ENCODE measurements around the gene ADAMTS3. TPM values are rescaled to one million over a fixed set of nuclear protein-coding genes. Genes with fewer than 3 reads are reported as not detected.

The ADAMTS3 gene
- polyA plus RNA-seq, 1 donor from 2014 or later = 0.20 TPM

GRCh38 chr4:72553540-72554337 lies 15.3 kb downstream of the ADAMTS3 start:
- Histone ChIP-seq H3K4me3 (ENCODE audit: low read length) (no peak overlapping the region), H3K79me2 (replicated peaks; ENCODE audit: insufficient read depth, low read length) (no peaks in the 10 kb centered on the region), H3K9me3 (ENCODE audit: low read length) (no peaks in the 10 kb centered on the region), H3K4me2 (ENCODE audit: low read length) (no peak overlapping the region), H3K27me3 (ENCODE audit: insufficient read depth, low read depth, low read length) (no peaks in the 10 kb centered on the region), H3K9ac (ENCODE audit: low read length) (no peak overlapping the region), H2AFZ (ENCODE audit: low read depth, low read length) (no peak overlapping the region), H3F3A (ENCODE audit: insufficient read depth, low read length, poor library complexity, severe bottlenecking) (no peaks in the 10 kb centered on the region), H4K20me1 (ENCODE audit: insufficient read depth) (no peaks in the 10 kb centered on the region), H3K27ac (ENCODE audit: low read length) (no peak overlapping the region), H3K9me2 (ENCODE audit: insufficient read depth, low read length) (no peaks in the 10 kb centered on the region), H3K36me3 (ENCODE audit: insufficient read depth, low read length) (no peaks in the 10 kb centered on the region)
- no peak for TF ChIP-seq REST (IDR thresholded peaks at IDR 0.05; ENCODE audit: borderline replicate concordance)
- TF ChIP-seq EP300 (conservative IDR thresholded peaks at IDR 0.05; ENCODE audit: poor library complexity, severe bottlenecking) = no peak
- no peak for TF ChIP-seq CTCF (IDR thresholded peaks at IDR 0.05; ENCODE audit: poor library complexity, severe bottlenecking)
- no peak for TF ChIP-seq TAF1 (IDR thresholded peaks at IDR 0.05; ENCODE audit: low read depth)
- TF ChIP-seq RAD21 (conservative IDR thresholded peaks at IDR 0.05) = no peak
- TF ChIP-seq SMC3 (conservative IDR thresholded peaks at IDR 0.05; ENCODE audit: poor library complexity) = no peak
- TF ChIP-seq POLR2AphosphoS5 (IDR thresholded peaks at IDR 0.05) = no peak
- no peak for TF ChIP-seq MXI1 (conservative IDR thresholded peaks at IDR 0.05; ENCODE audit: poor library complexity, severe bottlenecking)
- no peak for TF ChIP-seq EZH2 (IDR thresholded peaks at IDR 0.05; ENCODE audit: borderline replicate concordance, insufficient read depth, low read length, poor library complexity, severe bottlenecking)

GRCh38 chr4:72552447-72552846 lies 16.6 kb downstream of the ADAMTS3 start:
- Histone ChIP-seq H3K27ac (ENCODE audit: low read length) (no peak overlapping the region), H3K4me3 (ENCODE audit: low read length) (no peak overlapping the region)

More at GRCh38 chr4:72552447-72552846, 16.6 kb downstream of the ADAMTS3 start:
- Histone ChIP-seq H3K79me2 (replicated peaks; ENCODE audit: insufficient read depth, low read length) (no peaks in the 10 kb centered on the region), H3K4me2 (ENCODE audit: low read length) (no peak overlapping the region), H3K27me3 (ENCODE audit: insufficient read depth, low read depth, low read length) (no peaks in the 10 kb centered on the region), H3F3A (ENCODE audit: insufficient read depth, low read length, poor library complexity, severe bottlenecking) (no peaks in the 10 kb centered on the region), H3K9me3 (ENCODE audit: low read length) (no peaks in the 10 kb centered on the region), H3K36me3 (ENCODE audit: insufficient read depth, low read length) (no peaks in the 10 kb centered on the region), H3K9me2 (ENCODE audit: insufficient read depth, low read length) (no peaks in the 10 kb centered on the region), H3K9ac (ENCODE audit: low read length) (no peak overlapping the region), H2AFZ (ENCODE audit: low read depth, low read length) (no peak overlapping the region), H4K20me1 (ENCODE audit: insufficient read depth) (no peaks in the 10 kb centered on the region)
- no peak for TF ChIP-seq SMC3 (conservative IDR thresholded peaks at IDR 0.05; ENCODE audit: poor library complexity)
- TF ChIP-seq EP300 (conservative IDR thresholded peaks at IDR 0.05; ENCODE audit: poor library complexity, severe bottlenecking) = no peak
- TF ChIP-seq RAD21 (conservative IDR thresholded peaks at IDR 0.05) = no peak
- TF ChIP-seq CTCF (IDR thresholded peaks at IDR 0.05; ENCODE audit: poor library complexity, severe bottlenecking) = no peak
- TF ChIP-seq TAF1 (IDR thresholded peaks at IDR 0.05; ENCODE audit: low read depth) = no peak
- TF ChIP-seq REST (IDR thresholded peaks at IDR 0.05; ENCODE audit: borderline replicate concordance) = no peak
- no peak for TF ChIP-seq POLR2AphosphoS5 (IDR thresholded peaks at IDR 0.05)
- no peak for TF ChIP-seq MXI1 (conservative IDR thresholded peaks at IDR 0.05; ENCODE audit: poor library complexity, severe bottlenecking)
- TF ChIP-seq EZH2 (IDR thresholded peaks at IDR 0.05; ENCODE audit: borderline replicate concordance, insufficient read depth, low read length, poor library complexity, severe bottlenecking) = no peak
